IMR-90 (cell line): ENCODE data around the gene SH3RF3. TPM values are rescaled to one million over a fixed set of nuclear protein-coding genes. Genes with fewer than 3 reads are reported as not detected.

Experiments used
- ATAC-seq: fragments of 200-7000 bp; cut with Tn5 transposase; 2 replicates; pipeline ENCODE4 v1.9.1; 2020; ENCODE audit warnings: low read depth, mild to moderate bottlenecking, moderate library complexity
- BruUV-seq: library from RNA; stranded (reverse); fragments of 400-500 nt; replicated peaks from 2 replicates; lab custom pipeline; 2021; lab: Mats Ljungman, UMichigan
- CTCF ChIA-PET: fragments of 300-600 bp; formaldehyde crosslinking; extraction: SDS; loops from one replicate; lab custom pipeline; 2021; ENCODE audit warnings: antibody characterized with exemption; lab: Yijun Ruan, JAX
- POLR2A ChIA-PET: fragments of 300-600 bp; sonication (Branson Sonifier 250); formaldehyde crosslinking; loops from one replicate; lab custom pipeline; 2022; ENCODE audit warnings: antibody characterized with exemption; ENCODE audit not compliant: unreplicated experiment; lab: Charles Lee
- DNase-seq: peaks from one replicate; pipeline ENCODE4 v3.0.0; 2013
- H2AFZ ChIP-seq: replicated peaks from 2 replicates; pipeline ENCODE3; 2013; ENCODE audit warnings: low read length, mild to moderate bottlenecking; ENCODE audit not compliant: poor library complexity
- H2AK5ac ChIP-seq: 2 replicates; pipeline ENCODE4 v1.6.1; 2013; ENCODE audit warnings: low read depth, low read length, inconsistent platforms
- H2AK9ac ChIP-seq: replicated peaks from 2 replicates; pipeline ENCODE3; 2013; ENCODE audit warnings: mild to moderate bottlenecking, low read depth, low read length, moderate library complexity; ENCODE audit not compliant: poor library complexity
- H2BK120ac ChIP-seq: 2 replicates; pipeline ENCODE4 v1.6.1; 2013; ENCODE audit warnings: low read depth, low read length, inconsistent platforms
- H2BK15ac ChIP-seq: 3 replicates; pipeline ENCODE4 v1.6.1; 2013; ENCODE audit warnings: low read depth, low read length, inconsistent platforms
- H2BK20ac ChIP-seq: 2 replicates; pipeline ENCODE4 v1.6.1; 2013; ENCODE audit warnings: low read depth, mild to moderate bottlenecking, inconsistent platforms, low read length, moderate library complexity
- H2BK5ac ChIP-seq: 2 replicates; pipeline ENCODE4 v1.6.1; 2013; ENCODE audit warnings: mild to moderate bottlenecking, low read depth, low read length, inconsistent platforms; ENCODE audit not compliant: poor library complexity, severe bottlenecking
- H3K14ac ChIP-seq: replicated peaks from 2 replicates; pipeline ENCODE4 v1.6.1; 2013; ENCODE audit warnings: low read depth, low read length, inconsistent platforms
- H3K18ac ChIP-seq: 2 replicates; pipeline ENCODE4 v1.6.1; 2013; ENCODE audit warnings: low read depth, low read length, control low read depth
- H3K23ac ChIP-seq: 2 replicates; pipeline ENCODE4 v1.6.1; 2013; ENCODE audit warnings: low read depth, low read length, inconsistent platforms
- H3K27ac ChIP-seq: 2 replicates; pipeline ENCODE4 v1.5.1; 2013; ENCODE audit warnings: mild to moderate bottlenecking, control low read depth, low read length; ENCODE audit not compliant: insufficient read depth
- H3K27me3 ChIP-seq: 2 replicates; pipeline ENCODE4 v1.6.1; 2013; ENCODE audit warnings: low read length; ENCODE audit not compliant: control insufficient read depth, insufficient read depth
- H3K36me3 ChIP-seq: 2 replicates; pipeline ENCODE4 v1.6.1; 2013; ENCODE audit warnings: low read length, mixed read lengths; ENCODE audit not compliant: control insufficient read depth, insufficient read depth
- H3K4ac ChIP-seq: 2 replicates; pipeline ENCODE4 v1.6.1; 2013; ENCODE audit warnings: low read depth, low read length, inconsistent platforms
- H3K4me1 ChIP-seq: 2 replicates; pipeline ENCODE4 v1.6.1; 2013; ENCODE audit warnings: low read length, mixed read lengths; ENCODE audit not compliant: control insufficient read depth, insufficient read depth
- H3K4me2 ChIP-seq: 2 replicates; pipeline ENCODE4 v1.6.1; 2013; ENCODE audit warnings: low read depth, mild to moderate bottlenecking, control low read depth, low read length, moderate library complexity
- H3K4me3 ChIP-seq: 2 replicates; pipeline ENCODE4 v1.5.1; 2013; ENCODE audit warnings: low read depth, mild to moderate bottlenecking, control low read depth, low read length, moderate library complexity; ENCODE audit not compliant: insufficient read depth
- H3K56ac ChIP-seq: 2 replicates; pipeline ENCODE4 v1.6.1; 2013; ENCODE audit warnings: low read length, inconsistent platforms; ENCODE audit not compliant: insufficient read depth; ENCODE audit errors: extremely low read depth
- H3K79me1 ChIP-seq, 2 experiments: 2 replicates each; pipeline ENCODE4 v1.6.1; 2013; ENCODE audit warnings: low read length in 2 of 2, inconsistent platforms in 1 of 2, low read depth in 1 of 2
- H3K9ac ChIP-seq: 2 replicates; pipeline ENCODE4 v1.6.1; 2013; ENCODE audit warnings: low read depth, low read length, control low read depth
- H3K9me1 ChIP-seq: 2 replicates; pipeline ENCODE4 v1.6.1; 2013; ENCODE audit warnings: low read length, inconsistent platforms; ENCODE audit not compliant: insufficient read depth
- H3K9me3 ChIP-seq: 2 replicates; pipeline ENCODE4 v1.6.1; 2013; ENCODE audit warnings: low read length; ENCODE audit not compliant: control insufficient read depth, insufficient read depth
- H4K20me1 ChIP-seq: 2 replicates; pipeline ENCODE4 v1.6.1; 2013; ENCODE audit warnings: low read length, inconsistent platforms; ENCODE audit not compliant: insufficient read depth
- H4K5ac ChIP-seq: 2 replicates; pipeline ENCODE4 v1.6.1; 2013; ENCODE audit warnings: mild to moderate bottlenecking, low read depth, low read length, control low read depth
- H4K8ac ChIP-seq, 2 experiments: 2 replicates each; pipeline ENCODE4 v1.6.1; 2013; ENCODE audit warnings: low read depth in 2 of 2, low read length in 2 of 2, control low read depth in 1 of 2, inconsistent platforms in 1 of 2
- H4K91ac ChIP-seq: 2 replicates; pipeline ENCODE4 v1.6.1; 2013; ENCODE audit warnings: low read depth, low read length, inconsistent platforms; ENCODE audit not compliant: insufficient read depth
- BHLHE40 ChIP-seq: fragments of 150-350 bp; IDR thresholded peaks from 2 replicates; pipeline ENCODE4 v1.6.1; 2016; ENCODE audit warnings: mild to moderate bottlenecking, low read depth, low read length
- MAFK ChIP-seq: IDR thresholded peaks from 2 replicates; pipeline ENCODE4 v1.6.1; 2012; ENCODE audit warnings: low read depth, low read length, improper control_type of control experiment
- MXI1 ChIP-seq: IDR thresholded peaks from 2 replicates; pipeline ENCODE4 v1.6.1; 2012; ENCODE audit warnings: low read depth, mild to moderate bottlenecking, low read length, moderate library complexity, borderline replicate concordance
- RAD21 ChIP-seq: IDR thresholded peaks from 2 replicates; pipeline ENCODE4 v1.6.1; 2012; ENCODE audit warnings: low read length, improper control_type of control experiment
- SMC3 ChIP-seq: fragments of 150-350 bp; IDR thresholded peaks from 2 replicates; pipeline ENCODE4 v1.6.1; 2016; ENCODE audit warnings: low read depth, mild to moderate bottlenecking, antibody characterized with exemption, low read length, moderate library complexity
- WGBS, 2 experiments: methylation state at CpG; one replicate each; pipeline versions ENCODE4 v1.1.5 to v1.1.7; 2013; ENCODE audit warnings: missing lambda C conversion rate in 2 of 2; ENCODE audit not compliant: insufficient read length in 1 of 2; ENCODE audit errors: extremely low coverage in 2 of 2; 5-methylcytosine and 5-hydroxymethylcytosine counted together
- dilution Hi-C: fragments of 300-500 bp; cut with HindIII; formaldehyde crosslinking; loops from one replicate; pipeline ENCODE4 v1.14.3; 2018; ENCODE audit warnings: low sequenced_read_pairs; ENCODE audit not compliant: unreplicated experiment
- in situ Hi-C: fragments of 300-500 bp; cut with MboI; formaldehyde crosslinking; loops from 3 replicates; pipeline ENCODE4 v1.14.3; 2019; ENCODE audit warnings: low sequenced_read_pairs, inconsistent platforms, mixed read lengths
- intact Hi-C: fragments of 100-400 bp; cut with micrococcal nuclease; formaldehyde crosslinking; loops from 2 replicates; pipeline ENCODE4 v1.10.0; 2022
- polyA plus RNA-seq, 3 experiments: library from polyadenylated mRNA; depleted of rRNA; stranded (reverse); fragments of >200 nt; gene quantifications; 2 replicates each; pipeline ENCODE4 v1.2.3, GENCODE V29; 2012; ENCODE audit warnings: low replicate concordance in 1 of 3
- total RNA-seq: library from RNA; depleted of rRNA; stranded (reverse); fragments of >200 nt; gene quantifications from 2 replicates; pipeline ENCODE4 v1.2.3, GENCODE V29; 2012

SH3RF3 gene
- total and polyA plus RNA-seq, 2 of the 4 experiments (the other 2 are of a cell fraction) = 3.4 to 5.3 TPM

DNA sequence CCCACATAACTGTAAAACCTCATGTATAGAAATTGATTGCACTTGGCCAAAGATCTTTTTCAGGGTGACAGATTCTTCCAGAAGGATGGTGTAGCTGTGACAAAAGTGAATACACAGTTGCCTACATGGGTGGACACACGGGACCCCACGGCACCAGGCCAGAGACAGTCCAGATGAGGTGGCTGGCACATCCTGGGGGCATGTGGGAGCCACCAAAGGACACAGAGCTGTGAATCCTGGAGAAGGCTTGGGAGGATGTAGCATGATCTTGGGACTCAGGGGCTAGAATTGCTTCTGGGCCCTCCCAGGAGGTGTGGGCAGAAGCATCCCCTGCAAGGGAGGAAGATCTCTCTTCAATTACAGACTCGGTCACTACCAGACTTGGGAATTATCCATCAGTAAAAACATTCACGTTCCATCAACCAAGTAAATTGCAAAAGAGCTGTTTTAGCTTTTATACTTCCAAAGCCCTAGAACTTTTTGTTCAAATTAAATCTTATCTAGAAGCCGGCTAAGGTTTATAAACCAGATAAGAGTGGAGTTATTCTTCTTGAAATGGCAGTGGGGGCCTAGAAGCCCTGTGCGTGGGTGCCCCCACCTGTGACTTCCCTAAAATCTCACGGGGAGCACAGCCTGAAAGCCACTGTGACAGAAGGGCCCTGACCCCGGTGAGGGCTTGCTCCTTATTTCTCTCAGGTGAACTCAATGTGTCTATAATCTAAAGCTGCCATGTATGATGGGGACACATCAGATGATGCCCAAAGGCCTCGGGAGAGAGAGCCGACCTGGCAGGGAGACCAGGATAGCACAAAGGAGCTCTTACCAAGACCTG, 403.1 kb downstream of the SH3RF3 start:
- H3K14ac ChIP-seq = no peak overlapping the region
- 84% methylated on average over 3 of the region's 10 CpGs; no CpG with 5 or more reads in 1 of the 2 experiments for WGBS, 2 experiments

More for the DNA sequence above, 403.1 kb downstream of the SH3RF3 start:
- dilution Hi-C loops = no loop called here
- in situ Hi-C loops = no loop called here
- no peak overlapping the region for H3K18ac ChIP-seq
- H2AFZ ChIP-seq = no peak overlapping the region
- intact Hi-C loops = no loop called here
- no peak overlapping the region for H2BK20ac ChIP-seq
- H4K8ac ChIP-seq = no peak overlapping the region
- no peak overlapping the region for H3K56ac ChIP-seq
- no peak overlapping the region for H3K9ac ChIP-seq
- no peak for TF ChIP-seq SMC3
- TF ChIP-seq MAFK = no peak
- TF ChIP-seq MXI1 = no peak
- no peak for TF ChIP-seq RAD21
- no peak for TF ChIP-seq BHLHE40
- H3K27me3 ChIP-seq = peaks cover 39% of the 10 kb centered on the region
- peaks cover 2% of the 10 kb centered on the region; the same call in 1 of the 2 replicates for H3K4me1 ChIP-seq
- H3K4me3 ChIP-seq = no peak overlapping the region
- H4K20me1 ChIP-seq = no peaks in the 10 kb centered on the region
- ChIA-PET POLR2A (no interaction called here), CTCF (interaction anchor here (1.5 kb wide), 1 partner anchor 14 kb away, joined by 6 read pairs; no protein-coding TSS in a partner anchor)
- no peak overlapping the region for H2BK120ac ChIP-seq
- no peaks in the 10 kb centered on the region for H3K79me1 ChIP-seq
- peaks cover 8% of the 10 kb centered on the region; the same call in 1 of the 2 replicates for H3K9me1 ChIP-seq
- H3K4ac ChIP-seq = no peak overlapping the region
- ATAC-seq = no peak
- H3K4me2 ChIP-seq = no peak overlapping the region
- no peak overlapping the region for H2BK15ac ChIP-seq
- no peak overlapping the region for H3K27ac ChIP-seq
- H4K91ac ChIP-seq = no peak overlapping the region
- H3K23ac ChIP-seq = no peak overlapping the region
- no peak overlapping the region for H4K5ac ChIP-seq
- H2AK5ac ChIP-seq = no peak overlapping the region
- no TSS peak for BruUV-seq
- no peak overlapping the region for H2AK9ac ChIP-seq
- H2BK5ac ChIP-seq = no peak overlapping the region
- no peaks in the 10 kb centered on the region for H3K9me3 ChIP-seq
- no peak for DNase-seq
- no peaks in the 10 kb centered on the region for H3K36me3 ChIP-seq
